ACHN (cell line): ENCODE data around the gene C8G.

Experiments
- DNase-seq: peaks from one replicate; pipeline ENCODE4 v3.0.0-alpha.2; 2015
- in situ Hi-C: cut with HindIII; loops from 2 replicates; pipeline ENCODE4 v1.10.0; 2017; ENCODE audit warnings: low sequenced_read_pairs, low pct_ligation_motif_present, low pct_unique_long_range_greater_than_20kb

C8G gene

DNA sequence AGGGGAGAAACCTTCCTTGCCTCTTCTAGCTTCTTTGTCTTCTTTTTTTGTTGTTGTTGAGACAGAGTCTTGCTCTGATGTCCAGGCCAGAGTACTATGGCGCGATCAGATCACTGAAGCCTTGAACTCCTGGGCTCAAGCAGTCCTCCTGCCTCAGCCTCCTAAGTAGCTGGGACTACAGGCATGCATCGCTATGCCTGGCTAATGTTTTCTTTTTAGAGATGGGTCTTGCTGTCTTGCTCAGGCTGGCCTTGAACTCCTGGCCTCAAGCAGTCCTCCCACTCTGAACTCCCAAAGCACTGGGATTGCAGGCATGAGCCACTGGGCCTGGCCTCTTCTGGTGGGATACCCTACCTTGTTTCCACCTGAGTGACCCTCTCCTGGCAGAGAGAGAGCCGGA is 43.8 kb downstream of the C8G start:
- in situ Hi-C loops, result no loop called here
- DNase-seq, result no peak

DNA sequence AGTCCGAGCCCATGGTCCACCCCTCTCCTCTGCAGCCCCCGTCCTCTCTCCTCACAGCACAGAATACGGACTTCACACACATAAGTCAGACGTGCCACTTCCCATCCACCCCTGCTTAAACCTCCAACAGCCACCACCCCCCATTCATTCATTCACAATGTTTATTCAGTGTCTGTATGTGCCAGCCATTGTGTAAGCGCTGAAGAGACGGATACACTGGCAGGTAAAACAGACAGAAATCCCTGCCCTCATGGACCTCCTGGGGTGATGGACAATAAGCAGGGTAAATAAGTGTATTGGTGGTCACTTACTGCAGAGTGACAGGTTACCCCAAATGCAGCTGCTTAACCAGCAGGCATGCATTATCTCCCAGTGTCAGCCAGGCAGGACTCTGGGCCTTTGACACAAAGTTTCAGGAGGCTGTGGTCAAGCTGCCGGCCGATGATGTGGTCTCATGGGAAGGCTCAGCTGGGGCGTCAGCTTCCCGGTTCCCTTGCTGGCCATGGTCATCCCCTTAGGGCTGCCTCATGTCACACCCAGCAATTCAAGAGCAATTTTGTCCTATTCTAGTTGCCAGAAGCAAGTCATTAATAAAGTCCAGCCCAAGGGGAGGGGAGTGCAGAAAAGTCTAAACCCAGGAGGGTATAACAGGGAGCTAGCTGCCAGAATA is 45.3 kb downstream of the C8G start:
- in situ Hi-C loops, result no loop called here
- DNase-seq, result no peak

DNA sequence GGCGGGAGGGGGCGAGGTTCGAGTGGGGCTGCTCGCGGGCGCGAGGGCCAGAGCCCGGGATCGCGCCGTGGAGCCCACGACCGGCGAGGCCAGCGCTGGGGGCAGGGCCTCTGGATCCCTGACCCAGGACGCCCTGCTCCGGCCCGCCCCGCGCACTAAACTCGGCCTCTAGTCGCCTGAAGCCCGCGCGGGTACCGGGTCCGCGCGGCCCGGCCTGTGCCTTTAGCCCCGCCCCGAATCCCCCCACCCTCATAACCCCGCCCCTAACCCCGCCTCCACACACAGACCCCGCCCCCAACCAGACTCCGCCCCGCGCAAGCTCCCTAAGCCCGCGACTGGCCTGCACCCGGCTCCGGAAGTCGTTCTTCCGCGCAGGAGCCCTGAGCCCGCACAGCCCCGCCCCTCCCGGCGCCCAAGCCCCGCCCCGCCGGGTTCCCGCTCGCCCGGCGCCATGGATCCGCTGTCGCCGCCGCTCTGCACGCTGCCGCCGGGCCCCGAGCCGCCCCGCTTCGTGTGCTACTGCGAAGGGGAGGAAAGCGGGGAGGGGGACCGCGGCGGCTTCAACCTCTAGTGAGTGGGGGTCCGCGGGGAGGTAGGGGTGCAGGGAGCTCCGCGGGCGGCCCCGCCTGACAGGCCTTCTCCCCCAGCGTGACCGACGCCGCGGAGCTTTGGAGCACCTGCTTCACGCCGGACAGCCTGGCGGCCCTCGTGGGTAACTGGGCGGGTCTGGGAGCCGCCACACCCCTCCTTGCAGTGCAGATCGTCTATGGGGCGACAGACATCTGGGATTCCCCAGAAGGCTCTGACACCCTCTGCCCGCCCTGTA is 47.2 kb downstream of the C8G start, which contains the start of gene PAXX:
TSS of gene PAXX (plus strand) at position 430 of the 826 bp plus-strand sequence. CDS start at position 452, 22 bp downstream.
- in situ Hi-C loops, result no loop called here
- DNase-seq, result peak; percentile 85

DNA sequence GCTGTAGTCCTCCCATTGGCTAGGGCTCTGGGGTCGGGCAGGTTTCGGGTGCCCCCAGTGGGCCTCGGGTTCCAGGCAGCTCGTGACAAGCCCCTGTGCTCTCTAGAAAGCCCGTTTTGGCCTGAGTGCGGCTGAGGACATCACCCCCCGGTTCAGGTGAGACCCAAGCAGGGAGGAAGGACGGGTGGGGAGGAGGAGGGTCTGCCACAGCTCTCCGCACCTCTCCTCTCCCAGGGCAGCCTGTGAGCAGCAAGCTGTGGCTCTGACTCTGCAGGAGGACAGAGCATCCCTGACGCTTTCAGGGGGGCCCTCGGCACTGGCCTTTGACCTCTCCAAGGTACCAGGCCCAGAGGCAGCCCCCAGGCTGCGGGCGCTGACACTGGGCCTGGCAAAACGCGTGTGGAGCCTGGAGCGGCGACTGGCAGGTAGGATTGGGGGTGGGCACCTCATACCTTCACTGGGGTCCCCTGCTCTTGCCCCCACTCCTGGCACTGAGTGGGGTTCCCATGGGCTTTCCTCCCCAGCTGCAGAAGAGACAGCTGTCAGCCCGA is 47.9 kb downstream of the C8G start:
- in situ Hi-C loops, result no loop called here
- no peak for DNase-seq

DNA sequence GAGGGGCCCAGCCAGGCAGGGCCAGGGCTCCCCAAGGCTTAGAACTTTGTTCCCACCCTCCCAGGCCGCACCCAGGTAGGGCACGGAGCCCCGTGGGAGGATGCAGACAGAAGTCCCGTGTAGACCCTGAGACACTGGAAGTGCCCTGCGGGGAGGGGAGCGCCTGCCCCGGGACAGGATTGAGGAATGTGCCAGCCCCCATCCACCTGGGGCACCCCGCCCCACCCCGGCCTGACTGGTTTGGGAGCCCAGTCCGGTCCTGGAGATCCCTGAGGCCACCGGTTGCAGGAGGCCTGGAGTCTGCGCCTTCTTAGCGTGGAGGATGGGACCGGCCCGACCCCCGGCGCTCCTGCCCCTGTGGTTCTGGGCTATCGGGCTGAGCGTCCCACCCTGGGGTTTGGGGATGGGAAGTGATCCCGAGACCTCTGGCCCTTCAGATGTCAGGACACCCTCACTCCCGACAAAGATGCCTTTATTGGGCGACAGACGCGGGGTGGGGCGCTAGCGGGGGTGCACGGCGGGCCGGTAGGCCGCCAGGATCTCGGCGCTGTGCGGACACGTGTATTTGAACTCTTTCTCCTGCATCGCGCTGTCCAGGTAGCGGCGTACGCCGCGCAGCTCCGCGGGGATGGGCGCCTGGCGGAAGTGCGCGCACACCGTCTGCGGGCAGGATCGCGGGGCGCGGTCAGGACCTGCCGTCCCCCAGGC is 49.3 kb downstream of the C8G start:
- in situ Hi-C loops, result no loop called here
- DNase-seq, result no peak

DNA sequence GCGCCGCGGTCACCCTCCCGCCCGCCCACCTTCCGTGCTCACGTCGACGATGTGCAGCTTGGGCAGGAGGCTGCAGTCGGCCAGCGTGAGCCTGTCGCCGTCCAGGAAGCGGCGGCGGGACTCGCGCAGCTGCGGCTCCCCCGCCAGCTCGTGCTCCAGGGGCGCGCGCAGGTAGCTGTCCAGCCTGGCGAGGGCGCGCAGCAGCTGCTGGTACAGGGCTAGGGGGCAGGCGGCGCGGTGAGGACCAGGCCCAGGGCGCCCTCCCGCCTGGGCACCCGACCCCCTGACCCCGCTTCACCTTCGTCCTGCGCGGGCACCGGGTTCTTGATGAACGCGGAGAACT is 49.8 kb downstream of the C8G start:
- DNase-seq, result no peak

DNA sequence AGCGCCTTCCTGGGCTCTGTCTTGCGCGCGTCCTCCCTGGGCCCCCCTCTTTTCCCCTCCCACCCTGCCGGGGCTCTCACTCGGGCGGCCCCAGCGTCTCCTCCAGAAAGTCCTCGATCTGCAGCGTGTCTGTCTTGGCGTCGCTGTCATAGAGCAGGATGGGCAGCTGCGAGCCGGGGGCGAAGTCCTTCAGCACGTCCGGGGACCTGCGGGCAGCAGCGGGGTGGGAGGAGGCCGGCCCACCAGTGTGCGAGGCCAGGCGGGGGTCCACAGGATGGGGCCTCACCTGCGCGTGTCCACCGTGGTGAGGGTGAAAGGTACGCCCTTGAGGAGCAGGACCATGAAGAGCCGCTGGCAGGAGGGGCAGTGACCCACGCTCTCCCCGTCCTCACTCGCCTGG is 50.3 kb downstream of the C8G start:
- DNase-seq, result no peak
- in situ Hi-C loops, result no loop called here

More for the DNA sequence above, 49.8 kb downstream of the C8G start:
- in situ Hi-C loops, result no loop called here

DNA sequence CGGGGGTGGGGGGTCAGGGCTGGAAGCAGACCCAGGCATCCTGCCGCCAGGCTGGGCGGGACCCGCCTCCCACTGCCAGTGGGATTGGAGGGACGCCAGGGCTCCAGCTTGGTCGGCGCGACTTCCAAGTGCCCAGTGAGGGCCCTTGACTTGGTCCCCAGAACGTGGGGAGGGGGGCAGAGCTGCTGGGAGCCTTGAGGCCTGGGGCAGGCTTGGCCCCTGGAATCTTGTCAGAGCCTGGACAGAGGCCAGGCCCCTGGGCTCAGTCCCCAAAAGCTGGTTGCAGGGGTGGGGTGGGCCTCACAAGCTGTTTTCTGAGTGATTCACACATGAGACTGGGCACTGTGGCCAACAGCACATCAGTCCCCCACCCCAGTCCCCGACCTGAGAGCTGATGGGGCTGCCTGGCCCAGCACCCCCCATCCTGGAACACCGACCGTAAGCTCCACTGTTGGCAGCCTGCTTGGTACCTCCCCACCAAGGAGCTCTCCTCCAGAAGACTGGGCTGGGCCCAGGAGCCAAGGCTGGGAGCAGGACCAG is 50.8 kb downstream of the C8G start:
- no peak for DNase-seq
- in situ Hi-C loops, result no loop called here
